ENCODE data around the gene INF2. TPM values are rescaled to one million over a fixed set of nuclear protein-coding genes. Genes with fewer than 3 reads are reported as not detected.

Gene INF2
- total RNA-seq, 1 experiment from 2014 or later: 70.9 TPM

GRCh38 chr14:104756477-104757237, 67.2 kb downstream of the INF2 start:
- BruUV-seq (replicated peaks): no TSS peak
- TF ChIP-seq EZH2 (IDR thresholded peaks at IDR 0.05; ENCODE audit: borderline replicate concordance, low read depth, low read length, poor library complexity, severe bottlenecking) (no peak), CTCF (conservative IDR thresholded peaks at IDR 0.05; ENCODE audit: low read depth, low read length) (no peak)
- intact Hi-C loops (cut with micrococcal nuclease; ENCODE audit: unreplicated experiment): no loop called here

GRCh38 chr14:104757238-104757585, 67.8 kb downstream of the INF2 start:
- Histone ChIP-seq H3K27me3 (replicated peaks; ENCODE audit: insufficient read depth, low read depth, low read length, poor library complexity) (no peaks in the 10 kb centered on the region), H3K27ac (ENCODE audit: low read depth, low read length, poor library complexity, severe bottlenecking) (no peak overlapping the region), H3K36me3 (ENCODE audit: insufficient read depth, low read length, poor library complexity, severe bottlenecking) (peaks cover 20% of the 10 kb centered on the region), H3K4me3 (ENCODE audit: low read depth, low read length, poor library complexity, severe bottlenecking) (no peak overlapping the region), H3K9me3 (ENCODE audit: low read depth, low read length, poor library complexity, severe bottlenecking) (no peaks in the 10 kb centered on the region), H3K4me1 (ENCODE audit: insufficient read depth, low read length, poor library complexity, severe bottlenecking) (peaks cover 5% of the 10 kb centered on the region)
- no peak for DNase-seq (ENCODE audit: low spot score)
- no TSS peak for BruUV-seq (replicated peaks)
- ChIA-PET CTCF (no interaction called here), POLR2A (ENCODE audit: low non-redundant PET) (no interaction called here)
- intact Hi-C loops (cut with micrococcal nuclease; ENCODE audit: unreplicated experiment): no loop called here
- TF ChIP-seq CTCF (conservative IDR thresholded peaks at IDR 0.05; ENCODE audit: low read depth, low read length) (no peak), EZH2 (IDR thresholded peaks at IDR 0.05; ENCODE audit: borderline replicate concordance, low read depth, low read length, poor library complexity, severe bottlenecking) (no peak)

More at GRCh38 chr14:104756477-104757237, 67.2 kb downstream of the INF2 start:
- H3K4me1 ChIP-seq (ENCODE audit: insufficient read depth, low read length, poor library complexity, severe bottlenecking): peaks cover 8% of the 10 kb centered on the region
- CTCF ChIA-PET: no interaction called here
- POLR2A ChIA-PET (ENCODE audit: low non-redundant PET): no interaction called here
- H3K36me3 ChIP-seq (ENCODE audit: insufficient read depth, low read length, poor library complexity, severe bottlenecking): peaks cover 20% of the 10 kb centered on the region
- no peak for DNase-seq (ENCODE audit: low spot score)
- H3K27ac ChIP-seq (ENCODE audit: low read depth, low read length, poor library complexity, severe bottlenecking): no peak overlapping the region
- no peaks in the 10 kb centered on the region for H3K27me3 ChIP-seq (replicated peaks; ENCODE audit: insufficient read depth, low read depth, low read length, poor library complexity)
- no peak overlapping the region for H3K4me3 ChIP-seq (ENCODE audit: low read depth, low read length, poor library complexity, severe bottlenecking)
- no peaks in the 10 kb centered on the region for H3K9me3 ChIP-seq (ENCODE audit: low read depth, low read length, poor library complexity, severe bottlenecking)

GRCh38 chr14:104757681-104758392, 68.4 kb downstream of the INF2 start:
- no peak overlapping the region for H3K27ac ChIP-seq (ENCODE audit: low read depth, low read length, poor library complexity, severe bottlenecking)
- H3K36me3 ChIP-seq (ENCODE audit: insufficient read depth, low read length, poor library complexity, severe bottlenecking): peaks cover 20% of the 10 kb centered on the region
- no peak overlapping the region for H3K4me3 ChIP-seq (ENCODE audit: low read depth, low read length, poor library complexity, severe bottlenecking)
- CTCF ChIA-PET: no interaction called here
- H3K9me3 ChIP-seq (ENCODE audit: low read depth, low read length, poor library complexity, severe bottlenecking): no peaks in the 10 kb centered on the region
- no peaks in the 10 kb centered on the region for H3K27me3 ChIP-seq (replicated peaks; ENCODE audit: insufficient read depth, low read depth, low read length, poor library complexity)
- BruUV-seq (replicated peaks): no TSS peak
- POLR2A ChIA-PET (ENCODE audit: low non-redundant PET): no interaction called here
- no peak for TF ChIP-seq EZH2 (IDR thresholded peaks at IDR 0.05; ENCODE audit: borderline replicate concordance, low read depth, low read length, poor library complexity, severe bottlenecking)
- H3K4me1 ChIP-seq (ENCODE audit: insufficient read depth, low read length, poor library complexity, severe bottlenecking): peaks cover 4% of the 10 kb centered on the region
- no peak for DNase-seq (ENCODE audit: low spot score)
- intact Hi-C loops (cut with micrococcal nuclease; ENCODE audit: unreplicated experiment): no loop called here
